Subcutaneous adipose tissue (tissue), 4 donors: Measurements from ENCODE around the gene SDC3. TPM values are rescaled to one million over a fixed set of nuclear protein-coding genes. Genes with fewer than 3 reads are reported as not detected.

Source experiments
- CTCF ChIP-seq: fragments of 450-650 bp; IDR thresholded peaks from one replicate; pipeline ENCODE4 v1.5.1; 2016; ENCODE audit warnings: low read depth, mild to moderate bottlenecking, control low read depth, antibody characterized with exemption, moderate library complexity
- total RNA-seq, 4 donors: library from RNA; depleted of rRNA; stranded (reverse); fragments of >200 nt; gene quantifications; one replicate each; pipeline ENCODE4 v1.1.0, GENCODE V29; 2016

Gene SDC3
- total RNA-seq, 4 donors from 2014 or later = 13.2 to 35.7 (median 20.7) TPM

- no peak for TF ChIP-seq CTCF
Measured at GRCh38 chr1:30902593-30903290, 5.8 kb downstream of the SDC3 start.

GRCh38 chr1:30901798-30902581 lies 6.6 kb downstream of the SDC3 start:
- TF ChIP-seq CTCF = no peak

GRCh38 chr1:30900931-30901560 lies 7.5 kb downstream of the SDC3 start:
- no peak for TF ChIP-seq CTCF

- TF ChIP-seq CTCF = no peak
Measured at GRCh38 chr1:30900486-30900885, 8.1 kb downstream of the SDC3 start.

- TF ChIP-seq CTCF = no peak
Measured at GRCh38 chr1:30899577-30900389, 8.8 kb downstream of the SDC3 start.

- no peak for TF ChIP-seq CTCF
Measured at GRCh38 chr1:30898031-30898815, 10.3 kb downstream of the SDC3 start.
